ENCODE data around the gene MLH3. TPM values are rescaled to one million over a fixed set of nuclear protein-coding genes. Genes with fewer than 3 reads are reported as not detected.

MLH3 gene
- total and polyA plus RNA-seq, 2 donors (not counting 3 experiments of a cell fraction or from before 2014, with no cell fraction given) = 4.8 to 16.5 TPM

GRCh38 chr14:75040959-75041358 lies 10.3 kb downstream of the MLH3 start:
- POLR2A ChIA-PET = no interaction called here
- Histone ChIP-seq H3K4me2 (ENCODE audit: insufficient read depth, low read length) (no peak overlapping the region), H3K9me3 (replicated peaks; ENCODE audit: control insufficient read depth, insufficient read depth, low read length) (no peaks in the 10 kb centered on the region), H3K4me1 (ENCODE audit: control insufficient read depth, extremely low read depth, insufficient read depth, low read length) (peaks cover 24% of the 10 kb centered on the region), H2AFZ (ENCODE audit: low read depth, low read length) (no peak overlapping the region), H3K27me3 (ENCODE audit: control insufficient read depth in 2 of 2, insufficient read depth in 2 of 2, low read length in 2 of 2) (no peaks in the 10 kb centered on the region), H3K36me3 (ENCODE audit: control insufficient read depth in 2 of 2, extremely low read depth in 1 of 2, insufficient read depth in 2 of 2, low read length in 2 of 2) (no peaks in the 10 kb centered on the region), H4K20me1 (replicated peaks; ENCODE audit: control insufficient read depth, extremely low read depth, insufficient read depth, low read length) (no peaks in the 10 kb centered on the region), H3K27ac (ENCODE audit: insufficient read depth, low read depth, low read length) (no peak overlapping the region), H3K9me1 (replicated peaks; ENCODE audit: control insufficient read depth, extremely low read depth, insufficient read depth, low read length) (no peaks in the 10 kb centered on the region), H3K79me2 (ENCODE audit: control insufficient read depth, insufficient read depth, low read length) (peaks cover 5% of the 10 kb centered on the region), H3K9ac (replicated peaks; ENCODE audit: extremely low read depth, insufficient read depth, low read length) (no peak overlapping the region), H3K4me3 (replicated peaks in 1 of 3; ENCODE audit: insufficient read depth in 1 of 3, low read depth in 1 of 3, low read length in 3 of 3) (no peak overlapping the region)
- intact Hi-C loops (cut with micrococcal nuclease) (no loop called here), dilution Hi-C loops (cut with MboI; ENCODE audit: extremely low pct_ligation_motif_present, low sequenced_read_pairs) (no loop called here)
- no peak for DNase-seq (ENCODE audit: low read depth, low spot score)
- BruUV-seq (replicated peaks) = no TSS peak
- FAIRE-seq = no peak
- CTCF ChIA-PET = interaction anchor here (1.2 to 2.4 kb wide), 2 partner anchors 16 to 47 kb away, joined by 3 to 7 read pairs; no protein-coding TSS in a partner anchor
- TF ChIP-seq GATA2 (IDR thresholded peaks at IDR 0.05; ENCODE audit: insufficient read depth, insufficient read length, low read depth, low read length) (no peak), MAX (IDR thresholded peaks at IDR 0.05; ENCODE audit: insufficient read depth, insufficient read length) (no peak), JUN (IDR thresholded peaks at IDR 0.05; ENCODE audit: borderline replicate concordance, insufficient read depth, insufficient read length, low read depth) (no peak), CTCF (IDR thresholded peaks at IDR 0.05; ENCODE audit: extremely low read depth in 1 of 2, insufficient read depth in 1 of 2, low read depth in 1 of 2, low read length in 2 of 2) (no peak), MYC (IDR thresholded peaks at IDR 0.05; ENCODE audit: low read depth, low read length) (no peak), POLR2A (IDR thresholded peaks at IDR 0.05; ENCODE audit: low read depth, low read length) (no peak)

- Histone ChIP-seq H3K9me1 (replicated peaks; ENCODE audit: control insufficient read depth, extremely low read depth, insufficient read depth, low read length) (no peaks in the 10 kb centered on the region), H3K4me3 (replicated peaks in 1 of 3; ENCODE audit: insufficient read depth in 1 of 3, low read depth in 1 of 3, low read length in 3 of 3) (no peak overlapping the region), H3K79me2 (ENCODE audit: control insufficient read depth, insufficient read depth, low read length) (peaks cover 5% of the 10 kb centered on the region), H3K4me2 (ENCODE audit: insufficient read depth, low read length) (no peak overlapping the region), H3K36me3 (ENCODE audit: control insufficient read depth in 2 of 2, extremely low read depth in 1 of 2, insufficient read depth in 2 of 2, low read length in 2 of 2) (no peaks in the 10 kb centered on the region), H3K27me3 (ENCODE audit: control insufficient read depth in 2 of 2, insufficient read depth in 2 of 2, low read length in 2 of 2) (no peaks in the 10 kb centered on the region), H3K4me1 (ENCODE audit: control insufficient read depth, extremely low read depth, insufficient read depth, low read length) (peaks cover 24% of the 10 kb centered on the region), H3K27ac (ENCODE audit: insufficient read depth, low read depth, low read length) (no peak overlapping the region), H3K9me3 (replicated peaks; ENCODE audit: control insufficient read depth, insufficient read depth, low read length) (no peaks in the 10 kb centered on the region), H4K20me1 (replicated peaks; ENCODE audit: control insufficient read depth, extremely low read depth, insufficient read depth, low read length) (no peaks in the 10 kb centered on the region), H3K9ac (replicated peaks; ENCODE audit: extremely low read depth, insufficient read depth, low read length) (no peak overlapping the region), H2AFZ (ENCODE audit: low read depth, low read length) (no peak overlapping the region)
- no TSS peak for BruUV-seq (replicated peaks)
- FAIRE-seq (no peak), DNase-seq (ENCODE audit: low read depth, low spot score) (no peak)
- TF ChIP-seq MYC (IDR thresholded peaks at IDR 0.05; ENCODE audit: low read depth, low read length) (no peak), FOS (IDR thresholded peaks at IDR 0.05; ENCODE audit: borderline replicate concordance, insufficient read depth, low read length) (no peak), POLR2A (IDR thresholded peaks at IDR 0.05; ENCODE audit: low read depth, low read length) (no peak), POLR2AphosphoS5 (IDR thresholded peaks at IDR 0.05; ENCODE audit: insufficient read depth, low read depth, low read length) (no peak), JUN (IDR thresholded peaks at IDR 0.05; ENCODE audit: borderline replicate concordance, insufficient read depth, insufficient read length, low read depth) (no peak), CTCF (IDR thresholded peaks at IDR 0.05; ENCODE audit: extremely low read depth in 1 of 2, insufficient read depth in 1 of 2, low read depth in 1 of 2, low read length in 2 of 2) (no peak), EZH2 (IDR thresholded peaks at IDR 0.05; ENCODE audit: borderline replicate concordance, low read depth, low read length, severe bottlenecking) (no peak), GATA2 (IDR thresholded peaks at IDR 0.05; ENCODE audit: insufficient read depth, insufficient read length, low read depth, low read length) (no peak), MAX (IDR thresholded peaks at IDR 0.05; ENCODE audit: insufficient read depth, insufficient read length) (no peak)
- ChIA-PET CTCF (interaction anchor here (2.4 kb wide), 1 partner anchor 16 kb away, joined by 7 read pairs; no protein-coding TSS in a partner anchor), POLR2A (no interaction called here)
- intact Hi-C loops (cut with micrococcal nuclease) = no loop called here
- dilution Hi-C loops (cut with MboI; ENCODE audit: extremely low pct_ligation_motif_present, low sequenced_read_pairs) = no loop called here
Observed at GRCh38 chr14:75040507-75040906, 10.8 kb downstream of the MLH3 start.

Measured in endothelial cell of umbilical vein (primary cell).